GM12801 (cell line): Measurements from ENCODE around the gene ITGB2.

Source experiments
- TF ChIP-seq, protein P1 (sequence below): IDR thresholded peaks from one replicate; pipeline ENCODE4 v1.5.1; 2011; ENCODE audit warnings: control low read depth; ENCODE audit not compliant: insufficient read length; ENCODE audit errors: extremely low read depth

The ITGB2 gene

DNA sequence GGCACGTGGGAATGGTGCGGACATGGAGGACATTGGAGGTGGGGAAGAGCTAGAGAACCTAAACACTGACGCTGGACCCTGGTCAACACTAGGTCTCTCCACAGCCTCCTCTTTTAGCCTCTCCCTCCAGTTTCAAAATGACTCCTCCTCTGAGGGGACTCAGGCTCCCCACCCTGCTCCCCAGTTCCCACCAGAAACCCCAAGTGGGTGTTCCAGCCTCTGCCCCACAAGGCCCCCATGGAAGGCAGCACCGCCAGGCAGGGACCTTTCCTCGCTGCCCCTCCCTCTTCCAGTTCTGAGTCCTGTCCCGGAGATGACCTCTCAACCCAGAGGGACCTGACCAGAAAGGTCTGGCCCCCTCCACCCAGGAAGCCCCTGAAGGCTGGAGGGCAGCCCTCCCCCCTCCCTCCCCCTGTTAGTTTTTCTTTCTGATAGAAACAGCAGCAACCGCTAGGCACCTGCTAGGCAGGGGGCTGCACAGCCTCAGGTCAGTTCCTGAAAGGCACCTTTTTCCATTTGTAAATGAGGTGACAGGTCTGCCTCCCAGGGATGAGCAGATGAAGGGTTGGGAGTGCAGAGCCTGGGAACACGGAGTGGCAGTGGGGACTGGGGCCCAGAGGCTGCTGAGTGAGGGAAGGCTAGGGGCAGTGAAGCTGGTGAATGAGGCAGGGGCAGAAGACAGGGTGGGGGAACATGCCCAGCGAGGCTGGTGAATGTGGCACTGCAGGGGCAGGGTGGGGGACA lies 9.3 kb upstream of the ITGB2 start:
- TF ChIP-seq, protein P1, sequence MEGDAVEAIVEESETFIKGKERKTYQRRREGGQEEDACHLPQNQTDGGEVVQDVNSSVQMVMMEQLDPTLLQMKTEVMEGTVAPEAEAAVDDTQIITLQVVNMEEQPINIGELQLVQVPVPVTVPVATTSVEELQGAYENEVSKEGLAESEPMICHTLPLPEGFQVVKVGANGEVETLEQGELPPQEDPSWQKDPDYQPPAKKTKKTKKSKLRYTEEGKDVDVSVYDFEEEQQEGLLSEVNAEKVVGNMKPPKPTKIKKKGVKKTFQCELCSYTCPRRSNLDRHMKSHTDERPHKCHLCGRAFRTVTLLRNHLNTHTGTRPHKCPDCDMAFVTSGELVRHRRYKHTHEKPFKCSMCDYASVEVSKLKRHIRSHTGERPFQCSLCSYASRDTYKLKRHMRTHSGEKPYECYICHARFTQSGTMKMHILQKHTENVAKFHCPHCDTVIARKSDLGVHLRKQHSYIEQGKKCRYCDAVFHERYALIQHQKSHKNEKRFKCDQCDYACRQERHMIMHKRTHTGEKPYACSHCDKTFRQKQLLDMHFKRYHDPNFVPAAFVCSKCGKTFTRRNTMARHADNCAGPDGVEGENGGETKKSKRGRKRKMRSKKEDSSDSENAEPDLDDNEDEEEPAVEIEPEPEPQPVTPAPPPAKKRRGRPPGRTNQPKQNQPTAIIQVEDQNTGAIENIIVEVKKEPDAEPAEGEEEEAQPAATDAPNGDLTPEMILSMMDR, result no peak

DNA sequence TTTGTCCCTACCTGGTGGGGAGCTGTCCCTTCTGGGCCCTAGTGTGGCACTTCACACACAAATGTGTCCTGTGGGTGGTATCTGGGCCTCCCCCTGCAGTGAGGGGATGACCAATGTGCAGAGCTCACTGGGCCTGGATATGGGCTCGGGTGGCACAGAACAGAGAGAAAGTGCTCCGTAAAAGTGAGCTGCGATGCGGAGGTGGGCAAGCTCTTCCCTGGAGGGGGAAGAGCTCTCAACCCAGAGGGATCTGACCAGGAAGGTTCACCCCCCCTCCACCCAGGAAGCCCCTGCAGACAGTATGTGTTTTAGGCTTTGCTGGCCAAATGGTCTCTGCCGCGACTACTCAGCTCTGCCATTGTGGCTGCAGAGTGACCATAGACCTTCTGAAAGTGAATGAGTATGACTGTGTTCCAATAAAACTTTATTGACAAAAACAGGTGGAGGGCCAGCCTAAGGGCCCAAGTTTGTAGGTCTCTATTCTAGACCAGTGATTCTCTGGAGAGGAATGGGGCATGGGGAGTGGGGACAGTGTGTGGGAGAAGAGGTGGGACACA lies 8.6 kb upstream of the ITGB2 start:
- TF ChIP-seq, protein P1, result no peak

DNA sequence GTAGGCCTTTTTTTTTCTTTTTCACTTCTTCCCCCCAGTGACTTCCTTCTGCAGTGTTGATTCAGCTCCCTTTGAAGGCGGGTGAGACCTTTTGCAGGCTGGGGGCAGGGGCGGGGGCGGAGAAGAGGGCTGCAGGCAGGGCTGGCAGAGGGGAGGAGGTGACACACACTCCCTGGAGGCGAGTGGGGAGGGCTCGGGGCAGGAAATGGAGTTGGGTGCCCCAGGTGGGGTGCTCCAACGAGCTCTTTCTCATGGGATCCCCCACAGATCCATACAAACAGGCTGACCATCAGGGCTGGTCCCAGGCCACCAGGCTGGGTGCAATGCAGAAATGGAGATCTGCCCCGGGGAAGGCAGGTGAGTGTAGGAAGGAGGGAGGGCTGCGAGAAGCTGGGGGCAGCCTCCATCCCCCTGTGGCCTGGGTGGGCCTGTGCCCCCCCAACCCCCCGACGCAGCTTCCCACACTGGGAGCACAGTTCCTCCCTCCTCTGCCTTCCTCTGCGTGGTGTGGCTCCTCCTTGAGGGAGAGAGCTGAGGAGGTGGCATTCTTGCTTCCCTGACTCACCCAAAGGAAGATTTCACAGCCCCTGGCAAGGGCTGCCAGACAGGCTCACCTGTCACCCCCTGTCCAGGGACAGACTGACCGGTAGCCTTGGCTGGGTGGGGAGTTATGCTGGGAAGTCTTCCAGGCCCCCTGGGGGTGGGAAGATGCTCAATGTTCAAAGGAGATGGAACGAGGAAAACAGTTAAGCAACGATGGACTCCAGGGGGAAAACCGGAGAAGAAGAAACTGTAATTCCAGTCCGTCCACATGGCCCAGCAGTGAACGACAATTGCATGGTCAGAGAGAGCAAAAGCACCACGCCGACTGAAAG lies 7.1 kb upstream of the ITGB2 start:
- TF ChIP-seq, protein P1, result no peak

DNA sequence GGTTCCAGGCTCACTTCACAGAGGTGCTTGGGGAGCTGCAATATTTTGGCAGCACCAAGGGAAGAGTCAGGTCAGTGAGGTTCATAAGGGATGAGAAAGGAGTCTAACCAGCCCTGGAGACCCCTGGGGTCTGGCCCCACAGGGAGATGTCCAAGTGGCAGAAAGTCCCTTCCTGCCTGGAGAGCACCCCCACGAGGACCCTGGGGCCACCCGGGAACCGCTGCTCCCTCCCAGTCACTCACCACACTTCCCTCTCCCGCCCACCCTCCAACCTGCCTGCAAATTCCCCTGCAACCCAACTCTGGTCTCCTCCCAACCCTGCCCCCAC lies 6.5 kb upstream of the ITGB2 start:
- TF ChIP-seq, protein P1, result no peak

DNA sequence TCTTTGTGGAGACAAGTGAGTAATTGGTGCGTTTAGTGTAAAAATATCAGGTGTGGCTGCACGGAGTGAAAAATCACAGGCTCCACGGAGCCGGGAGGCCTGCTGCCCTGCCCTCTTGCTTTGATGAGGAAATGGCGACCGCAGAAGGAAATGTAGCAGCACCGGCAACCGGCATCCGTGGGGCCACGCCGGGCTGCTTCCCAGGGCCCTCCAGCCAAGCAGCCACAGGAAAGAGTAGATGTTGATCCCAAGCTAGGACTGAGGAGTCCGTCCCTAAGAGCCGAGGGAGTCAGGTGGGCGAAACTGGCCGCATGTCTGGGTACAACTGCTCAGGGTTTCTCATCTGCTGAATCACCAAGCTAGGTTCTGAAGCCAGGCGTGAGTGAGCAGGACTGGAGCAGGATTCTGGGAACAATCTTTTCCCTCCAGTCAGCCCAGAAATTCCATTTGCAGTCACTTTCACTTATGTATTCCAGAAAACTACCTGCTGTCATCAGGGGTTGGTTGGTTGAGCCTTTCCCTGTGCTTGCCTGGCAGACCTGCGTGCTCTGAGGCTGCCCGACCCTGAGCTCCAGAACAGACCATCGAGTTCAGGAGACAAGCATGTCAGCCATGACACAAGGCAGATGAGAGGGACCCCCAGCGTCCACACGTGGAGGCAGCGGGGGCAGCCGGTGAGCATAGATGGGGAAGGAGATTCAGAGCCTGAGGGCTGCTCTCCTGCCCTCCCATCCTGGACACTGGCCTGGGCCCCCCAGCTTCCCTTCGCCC lies 5.8 kb upstream of the ITGB2 start:
- TF ChIP-seq, protein P1, result no peak

DNA sequence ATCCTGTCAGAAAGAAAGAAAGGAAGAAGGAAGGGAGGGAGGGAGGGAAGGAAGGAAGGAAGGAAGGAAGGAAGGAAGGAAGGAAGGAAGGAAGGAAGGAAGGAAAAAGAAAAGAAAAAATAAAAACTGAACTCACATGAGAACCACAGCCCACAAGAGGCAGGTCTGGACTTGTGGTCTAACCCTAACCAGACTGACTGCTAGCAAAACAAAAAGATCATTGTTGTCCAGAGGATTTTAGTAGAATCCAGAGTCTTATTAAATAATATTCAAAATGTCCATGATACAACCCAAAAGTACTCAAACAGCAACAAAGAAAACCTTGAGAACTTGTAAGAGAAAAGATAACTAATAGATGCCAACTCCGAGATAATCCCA lies 4.7 kb upstream of the ITGB2 start:
- TF ChIP-seq, protein P1, result no peak
